Measurements from ENCODE around the gene PTPRT. TPM values are rescaled to one million over a fixed set of nuclear protein-coding genes. Genes with fewer than 3 reads are reported as not detected.

The PTPRT gene
- total RNA-seq, 1 experiment from 2014 or later: not detected

DNA sequence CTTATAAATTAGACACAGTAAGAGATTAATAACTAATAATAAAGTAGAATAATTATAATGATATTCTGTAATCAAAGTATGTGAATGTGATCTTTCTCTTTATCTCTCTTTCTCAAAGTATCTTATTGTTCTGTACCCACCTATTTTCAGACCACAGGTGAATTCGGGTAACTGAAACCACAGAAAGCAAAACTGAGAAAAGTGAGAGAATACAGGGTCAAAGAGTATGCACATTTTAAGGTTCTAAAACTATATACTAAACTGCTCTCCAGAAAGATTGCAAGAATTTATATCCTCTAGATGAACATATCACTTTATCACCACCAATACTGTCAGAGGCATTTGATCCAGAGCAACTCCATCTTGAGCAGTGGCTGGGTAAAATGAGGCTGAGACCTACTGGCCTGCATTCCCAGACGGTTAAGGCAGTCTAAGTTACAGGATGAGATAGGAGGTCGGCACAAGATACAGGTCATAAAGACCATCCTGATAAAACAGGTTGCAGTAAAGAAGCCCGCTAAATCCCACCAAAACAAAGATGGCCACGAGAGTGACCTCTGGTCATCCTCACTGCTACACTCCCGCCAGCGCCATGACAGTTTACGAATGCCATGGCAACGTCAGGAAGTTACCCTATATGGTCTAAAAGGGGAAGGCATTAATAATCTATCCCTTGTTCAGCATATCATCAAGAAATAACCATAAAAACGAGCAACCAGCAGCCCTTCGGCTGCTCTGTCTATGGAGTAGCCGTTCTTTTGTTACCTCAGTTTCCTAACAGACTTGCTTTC is 211.3 kb downstream of the PTPRT start:
- DNase-seq (ENCODE audit: low read depth): no peak

DNA sequence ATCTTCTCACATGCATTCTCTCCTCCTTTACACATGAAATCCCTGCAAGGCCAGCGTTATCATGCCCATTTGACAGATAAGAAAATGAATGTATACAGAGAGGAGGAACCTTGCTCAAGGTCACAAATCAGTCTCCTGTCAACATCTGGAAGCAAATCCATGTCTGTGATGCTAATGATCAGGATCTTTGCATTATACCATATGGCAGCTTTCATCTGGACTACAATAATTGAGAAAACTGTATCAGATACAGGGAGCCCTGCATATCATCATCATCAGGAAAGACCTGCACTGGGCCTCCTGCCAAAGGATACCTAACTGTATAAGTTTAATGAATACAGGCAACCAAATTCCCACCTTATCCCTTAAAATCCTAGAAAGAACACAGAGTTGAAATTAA is 213.7 kb downstream of the PTPRT start:
- no peak for DNase-seq (ENCODE audit: low read depth)

DNA sequence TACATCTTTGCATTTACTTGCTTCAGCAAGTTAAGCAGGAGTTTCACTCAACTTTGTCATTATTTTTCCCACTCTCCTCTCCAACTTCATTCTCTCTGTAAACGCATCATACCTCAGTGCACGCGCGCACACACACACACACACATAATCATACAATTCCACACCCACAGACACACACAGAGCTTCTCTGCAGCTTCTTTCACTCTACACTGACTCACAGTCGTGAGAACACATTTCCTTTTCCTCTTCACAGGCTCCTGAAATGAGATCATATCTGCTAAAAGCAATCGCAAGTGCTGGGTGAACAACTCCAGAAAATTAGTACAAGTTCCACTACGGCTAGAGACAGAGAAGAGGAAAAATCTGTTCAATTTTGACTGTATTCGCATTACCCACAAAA is 215.4 kb downstream of the PTPRT start:
- DNase-seq (ENCODE audit: low read depth): no peak

DNA sequence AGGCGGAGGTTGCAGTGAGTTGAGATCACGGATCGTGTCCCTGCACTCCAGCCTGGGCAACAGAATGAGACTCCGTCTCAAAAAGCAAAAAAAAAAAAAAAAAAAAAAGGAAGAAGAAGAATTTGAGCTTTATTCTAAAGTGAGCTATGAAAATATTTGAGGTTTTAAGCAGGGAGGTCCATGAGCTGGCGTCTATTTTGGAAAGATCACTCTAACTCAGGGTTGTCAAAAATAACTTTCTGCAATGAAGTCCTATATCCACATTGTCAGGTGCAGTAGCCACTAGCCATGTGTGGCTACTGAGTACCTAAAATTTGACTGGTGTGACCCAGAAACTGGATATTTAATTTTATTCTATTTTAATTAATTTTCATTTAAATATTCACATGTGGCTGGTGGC is 217.1 kb downstream of the PTPRT start:
- no peak for DNase-seq (ENCODE audit: low read depth)

DNA sequence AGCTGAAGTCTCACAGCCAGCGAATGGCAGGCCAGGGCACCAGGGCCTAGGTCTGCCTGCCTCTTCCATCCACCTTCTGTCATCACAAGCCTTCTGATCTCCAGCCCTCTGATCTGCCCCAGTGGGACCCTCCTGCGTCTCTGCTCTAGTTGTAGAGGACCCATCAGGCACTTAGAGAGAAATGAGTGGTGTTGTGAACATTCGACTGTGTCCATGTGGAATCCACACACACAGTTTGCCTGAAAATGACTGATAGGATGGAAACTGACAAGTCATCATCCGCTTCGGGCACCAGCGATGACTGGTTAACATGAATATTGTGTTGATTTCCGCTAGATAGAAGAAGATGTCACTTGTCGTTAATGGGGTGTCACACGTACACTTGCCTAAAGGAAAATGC is 221.0 kb downstream of the PTPRT start:
- DNase-seq (ENCODE audit: low read depth): no peak

DNA sequence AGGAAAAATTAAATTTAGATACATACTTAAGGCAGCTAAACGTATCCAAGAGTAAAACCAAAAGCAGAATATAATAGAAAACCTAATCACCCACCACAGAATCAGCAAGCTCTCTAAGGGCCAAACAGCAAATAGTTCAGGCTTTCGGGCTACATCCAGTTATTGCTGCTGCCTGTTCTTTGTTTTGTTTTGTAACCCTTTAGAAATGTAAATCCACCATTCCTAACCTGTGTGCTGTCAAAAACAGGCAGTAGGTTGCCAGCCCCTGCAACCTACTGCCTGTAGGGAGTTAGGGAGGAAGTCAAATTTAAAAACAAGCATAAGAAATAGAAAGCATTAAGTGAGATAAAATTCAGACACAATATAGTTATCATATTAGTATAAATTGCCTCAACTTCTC is 225.9 kb downstream of the PTPRT start:
- DNase-seq (ENCODE audit: low read depth): no peak

DNA sequence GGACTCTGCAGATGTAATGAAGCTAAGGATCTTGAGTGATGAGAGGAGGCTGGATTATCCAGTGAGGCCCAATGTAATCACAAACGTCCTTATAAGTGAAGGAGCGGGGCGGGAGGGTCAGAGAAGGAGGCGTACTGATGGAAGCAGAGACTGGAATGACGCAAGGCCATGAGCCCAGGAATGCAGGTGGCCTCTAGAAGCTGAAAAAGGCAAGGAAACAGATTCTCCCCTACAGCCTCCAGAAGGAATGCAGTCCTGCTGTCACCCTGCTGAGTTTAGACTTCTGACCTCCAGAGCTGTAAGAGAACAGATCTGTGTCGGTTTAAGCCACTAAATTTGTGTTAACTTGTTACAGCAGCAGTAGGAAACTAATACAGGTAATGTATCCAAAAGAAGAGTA is 227.9 kb downstream of the PTPRT start:
- no peak for DNase-seq (ENCODE audit: low read depth)

DNA sequence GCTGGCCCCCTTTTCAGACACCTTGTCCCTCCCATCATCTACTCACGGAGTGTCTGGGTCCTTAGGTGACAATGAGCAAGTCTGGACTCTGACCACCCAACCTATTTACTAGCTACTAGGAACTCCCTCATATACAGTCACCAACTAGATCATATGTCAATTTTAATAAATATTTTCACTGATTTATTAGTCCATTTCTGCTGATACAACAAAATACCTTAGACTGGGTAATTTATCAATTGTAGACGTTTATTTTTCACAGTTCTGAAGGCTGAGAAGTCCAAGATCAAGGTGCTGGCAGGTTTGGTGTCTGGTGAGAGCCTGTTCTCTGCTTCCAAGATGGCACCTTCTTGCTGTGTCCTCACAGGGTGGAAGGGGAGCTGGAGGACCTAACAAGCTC is 229.7 kb downstream of the PTPRT start:
- no peak for DNase-seq (ENCODE audit: low read depth)

DNA sequence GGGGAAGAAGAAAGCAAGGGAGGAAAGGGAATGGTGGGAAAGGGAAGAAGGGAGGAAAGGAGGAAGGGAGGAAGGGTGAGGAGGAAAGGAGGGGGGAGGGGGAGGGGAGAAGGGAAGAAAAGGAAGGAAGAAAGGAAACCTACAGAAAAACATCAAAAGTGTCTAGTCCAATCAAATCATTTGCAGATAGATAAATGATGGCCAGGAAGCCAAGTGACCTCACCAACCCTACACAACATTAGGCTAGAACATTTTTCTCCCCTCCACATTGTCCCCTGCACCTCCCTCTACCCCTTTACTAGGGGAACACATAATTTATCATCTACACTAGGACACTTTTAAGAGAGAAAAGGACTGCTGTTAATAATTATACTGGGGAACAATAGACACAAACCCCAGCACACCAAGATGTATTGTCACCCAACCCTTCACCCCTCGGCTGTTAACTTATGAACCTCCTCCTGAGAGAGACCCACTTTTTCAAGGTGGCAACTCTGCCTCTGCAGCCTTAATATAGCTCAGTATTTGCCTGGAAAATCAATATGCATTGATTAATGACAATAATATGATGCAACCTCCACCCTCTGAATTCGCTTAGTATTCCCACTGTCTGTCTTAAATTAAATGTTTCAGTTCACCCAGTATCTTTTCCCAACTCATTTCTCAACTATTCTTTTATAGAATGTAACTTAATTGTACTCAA is 231.2 kb downstream of the PTPRT start:
- DNase-seq (ENCODE audit: low read depth): no peak

DNA sequence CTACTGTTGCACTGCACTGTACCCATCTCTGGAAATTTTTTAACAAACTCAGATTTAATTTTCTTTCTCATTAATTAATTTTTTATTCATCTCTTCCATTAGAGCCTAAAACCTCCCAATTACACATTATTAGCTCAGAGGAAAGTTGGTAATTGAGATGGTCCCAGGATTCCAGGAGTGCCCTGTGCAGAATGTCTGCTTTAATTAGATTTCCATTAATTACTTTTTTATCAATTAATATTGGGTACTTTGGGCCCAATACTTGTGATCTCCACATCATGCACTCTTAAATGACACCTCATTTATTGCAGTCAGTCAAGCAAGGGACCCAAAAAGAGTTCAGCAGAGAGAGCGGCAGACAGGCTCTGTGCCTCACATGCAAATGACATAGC is 232.0 kb downstream of the PTPRT start:
- no peak for DNase-seq (ENCODE audit: low read depth)

DNA sequence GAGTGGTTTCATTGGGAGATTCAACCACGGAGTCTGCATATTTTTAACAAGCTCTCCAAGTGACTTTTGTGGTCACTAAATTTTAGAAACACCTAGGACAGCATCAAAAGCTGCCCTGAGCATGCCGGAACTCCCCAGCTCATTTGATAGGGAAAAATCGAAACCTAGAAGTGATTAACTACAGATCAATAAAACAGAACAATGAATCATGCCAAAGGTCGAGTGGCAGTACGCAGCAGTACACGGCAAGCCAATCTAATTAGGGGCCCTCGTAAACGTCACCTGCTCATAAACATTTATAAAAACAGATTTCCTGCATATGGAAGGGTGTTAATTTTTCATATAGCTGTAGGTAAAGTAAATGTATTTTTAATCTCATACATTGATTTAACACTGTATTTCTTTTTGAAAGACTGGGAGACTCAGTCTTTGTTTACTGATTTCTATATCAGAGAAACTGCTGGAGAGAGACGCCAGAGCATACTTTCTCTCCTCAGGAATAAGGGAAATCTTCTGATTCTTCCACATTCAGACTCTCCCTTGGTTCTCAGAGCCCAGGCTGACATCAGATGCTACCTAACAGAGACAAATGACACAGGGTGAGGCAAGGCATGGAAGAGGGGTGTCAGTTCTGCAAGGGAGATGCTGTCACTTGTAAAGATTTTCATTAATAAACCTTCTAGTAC is 232.5 kb downstream of the PTPRT start:
- DNase-seq (ENCODE audit: low read depth): no peak

DNA sequence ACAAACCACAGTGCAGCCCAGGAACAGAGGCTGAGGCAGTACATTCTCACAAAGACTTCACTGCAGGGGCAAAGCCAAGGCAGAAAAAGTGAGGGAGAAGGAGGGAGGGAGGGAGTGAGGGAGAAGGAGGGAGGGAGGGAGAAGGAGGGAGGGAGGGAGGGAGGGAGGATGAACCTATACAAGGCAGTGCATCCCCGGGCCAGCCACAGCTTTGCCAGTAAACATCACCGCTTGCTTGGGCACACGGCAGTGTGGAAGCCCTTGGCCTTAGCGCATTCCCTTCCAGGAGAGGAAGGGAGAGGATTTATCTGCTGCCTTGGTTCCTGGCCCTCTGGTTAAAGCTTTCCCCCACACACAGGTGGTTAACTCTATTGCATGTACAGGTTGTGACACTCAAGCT is 234.0 kb downstream of the PTPRT start:
- no peak for DNase-seq (ENCODE audit: low read depth)

DNA sequence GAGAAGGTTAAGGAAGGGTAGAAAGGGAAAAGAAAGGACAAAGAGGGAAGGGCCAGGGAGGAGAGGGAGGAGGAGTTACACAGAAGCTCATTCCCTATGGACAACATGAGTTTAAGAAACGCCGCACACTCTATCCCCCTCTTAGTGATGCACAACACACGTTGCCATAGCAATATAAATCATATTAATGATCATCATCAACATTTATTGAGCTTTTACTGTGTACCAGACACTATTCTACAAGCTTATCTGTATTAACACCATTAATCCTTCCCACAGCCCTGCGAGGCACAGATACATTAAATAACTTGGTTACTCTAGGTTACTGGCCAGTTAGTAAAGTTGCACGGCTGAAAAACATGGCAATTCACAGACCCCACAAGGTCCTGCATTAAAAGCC is 234.8 kb downstream of the PTPRT start:
- DNase-seq (ENCODE audit: low read depth): no peak

DNA sequence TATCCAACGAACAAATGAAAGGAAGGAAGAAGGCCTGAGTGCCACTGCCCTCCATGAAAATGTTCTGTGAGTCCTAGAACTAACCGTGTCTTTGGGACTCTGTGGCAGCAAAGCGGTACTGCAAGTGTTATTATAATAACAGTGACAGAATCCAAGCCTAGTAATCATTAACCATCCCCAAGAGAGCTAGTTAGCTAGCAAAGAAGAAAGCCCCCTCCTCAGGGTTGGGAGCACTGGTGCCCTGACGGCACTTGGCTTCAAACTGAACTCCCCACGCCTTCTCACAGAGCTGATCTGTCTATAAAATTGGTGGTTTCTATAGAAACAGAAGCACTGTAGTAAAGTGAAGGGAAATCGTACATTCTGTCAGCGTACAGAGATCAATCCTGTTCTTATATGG is 239.8 kb downstream of the PTPRT start:
- no peak for DNase-seq (ENCODE audit: low read depth)

DNA sequence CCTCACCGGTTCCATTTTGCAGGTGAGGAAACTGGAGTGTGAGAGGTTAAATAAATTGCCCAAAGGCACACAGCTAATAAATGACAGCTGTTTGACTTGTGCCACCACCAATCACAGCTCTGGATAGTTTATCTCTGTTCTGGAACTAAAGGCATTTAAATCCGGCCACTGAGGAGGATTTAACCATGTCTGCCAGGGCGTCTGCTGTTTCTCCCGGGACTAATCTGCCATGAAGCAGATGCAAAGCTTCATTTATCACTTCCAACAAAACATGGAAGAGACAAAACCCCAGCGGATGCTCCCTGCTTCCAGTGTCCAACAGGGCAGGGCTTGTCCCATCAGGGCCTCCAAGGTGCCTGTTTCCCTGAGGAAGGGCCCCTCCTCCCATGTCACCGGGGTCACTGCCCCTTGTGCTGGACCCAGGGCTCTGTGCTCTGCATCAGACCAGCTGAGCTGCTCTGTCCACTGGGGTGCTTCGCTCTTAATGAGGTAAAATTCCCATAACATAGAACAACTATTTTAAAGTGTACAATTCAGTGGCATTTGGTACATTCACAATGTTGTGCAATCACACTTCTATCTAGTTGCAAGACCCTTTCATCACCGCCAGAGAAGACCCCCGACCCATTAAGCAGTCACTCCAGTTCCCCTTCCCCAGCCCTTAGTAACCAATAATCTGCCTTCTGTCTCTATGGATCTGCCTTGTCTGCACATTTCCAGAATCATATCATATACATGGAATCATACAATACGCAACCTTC is 244.3 kb downstream of the PTPRT start:
- DNase-seq (ENCODE audit: low read depth): no peak

DNA sequence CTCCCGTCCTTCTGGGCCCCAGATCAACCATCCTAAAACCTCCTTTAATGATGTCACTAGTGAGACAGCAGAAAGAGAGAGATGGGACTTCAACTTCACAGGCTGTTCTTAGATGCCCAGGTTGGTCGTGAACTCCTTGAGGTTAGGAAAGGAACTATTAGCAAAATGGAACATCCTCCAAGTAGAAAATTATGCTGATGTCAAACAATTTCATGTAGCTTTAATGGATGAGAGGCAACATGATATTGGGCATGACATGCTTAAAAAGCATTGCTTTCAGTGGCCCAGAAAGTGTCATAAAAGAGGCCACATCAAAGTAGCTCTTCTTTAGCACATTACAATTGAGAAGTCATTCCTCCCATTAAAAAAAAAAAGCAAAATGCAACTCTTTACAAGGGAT is 248.1 kb downstream of the PTPRT start:
- DNase-seq (ENCODE audit: low read depth): no peak

DNA sequence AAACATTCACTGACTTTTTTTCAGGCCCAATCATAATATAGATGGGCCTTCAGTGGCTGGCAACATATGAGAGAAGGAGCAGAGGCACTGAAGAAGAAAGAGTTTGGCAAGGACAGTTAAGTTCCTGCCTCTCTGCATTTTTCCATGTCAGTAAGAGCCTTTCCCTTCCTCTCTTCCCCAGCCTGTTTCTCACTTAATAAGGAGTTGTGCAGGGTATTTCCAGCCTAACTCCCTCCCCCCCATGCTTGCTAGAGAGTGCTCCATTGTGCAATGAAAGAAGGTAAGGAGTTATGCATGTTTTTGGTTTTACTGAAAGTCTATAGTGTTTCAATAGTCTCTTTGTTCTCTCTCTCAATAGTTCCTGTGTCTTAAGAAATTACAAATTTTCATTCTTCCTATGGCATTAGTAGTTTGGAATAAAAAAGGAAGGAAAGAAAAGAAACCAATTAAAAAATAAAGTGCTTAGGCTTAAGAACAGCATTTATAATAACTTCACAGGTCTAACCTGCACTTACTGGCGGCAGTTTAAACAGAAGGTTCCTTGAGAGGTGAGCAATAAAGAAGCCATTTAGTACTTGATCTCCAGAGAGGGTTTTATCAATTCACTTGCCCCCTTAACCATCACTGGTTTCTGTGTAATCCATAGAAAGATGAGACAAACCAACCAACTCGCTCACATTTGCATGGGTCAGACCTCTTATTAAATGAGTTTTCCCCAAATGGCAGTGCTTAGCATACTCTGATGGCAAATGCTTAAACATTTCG is 251.1 kb downstream of the PTPRT start:
- DNase-seq (ENCODE audit: low read depth): no peak

DNA sequence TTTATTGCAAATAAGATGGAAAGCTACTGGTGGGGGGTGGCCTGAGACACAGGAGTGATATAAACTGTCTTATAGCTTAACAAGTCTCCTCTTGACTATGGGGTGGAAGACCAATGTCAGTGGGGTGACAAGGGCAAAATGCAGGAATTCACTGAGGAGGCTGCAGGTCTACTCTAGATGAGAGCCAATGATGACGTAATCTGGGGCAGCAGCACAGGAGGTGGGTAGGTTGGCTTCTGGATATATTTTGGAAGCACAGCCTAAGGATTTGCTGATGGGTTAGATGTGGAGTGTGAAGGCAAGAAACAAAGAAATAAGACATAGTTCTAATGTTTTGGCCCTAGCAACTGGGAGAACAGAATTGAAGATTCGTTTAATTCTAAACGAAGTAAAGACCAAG is 253.2 kb downstream of the PTPRT start:
- no peak for DNase-seq (ENCODE audit: low read depth)

DNA sequence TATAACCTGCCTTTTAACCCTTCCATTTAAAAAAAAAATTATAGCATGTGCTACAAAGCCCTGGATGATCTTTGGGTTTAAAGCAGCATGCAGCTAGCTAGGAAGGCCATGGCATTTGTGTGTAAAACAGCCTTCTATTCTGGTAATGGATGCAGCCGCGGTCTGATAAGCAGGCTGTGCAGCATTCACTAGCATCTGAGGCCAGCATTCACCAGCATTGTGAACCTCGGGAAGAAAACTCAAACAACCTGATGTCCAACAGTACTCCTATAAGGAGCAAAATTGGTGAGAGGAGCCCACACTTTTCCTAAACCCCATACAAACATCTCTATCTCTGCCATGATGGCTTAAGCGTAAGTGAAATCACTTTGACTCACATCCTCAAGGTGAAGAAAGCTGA is 265.5 kb downstream of the PTPRT start:
- DNase-seq (ENCODE audit: low read depth): no peak

DNA sequence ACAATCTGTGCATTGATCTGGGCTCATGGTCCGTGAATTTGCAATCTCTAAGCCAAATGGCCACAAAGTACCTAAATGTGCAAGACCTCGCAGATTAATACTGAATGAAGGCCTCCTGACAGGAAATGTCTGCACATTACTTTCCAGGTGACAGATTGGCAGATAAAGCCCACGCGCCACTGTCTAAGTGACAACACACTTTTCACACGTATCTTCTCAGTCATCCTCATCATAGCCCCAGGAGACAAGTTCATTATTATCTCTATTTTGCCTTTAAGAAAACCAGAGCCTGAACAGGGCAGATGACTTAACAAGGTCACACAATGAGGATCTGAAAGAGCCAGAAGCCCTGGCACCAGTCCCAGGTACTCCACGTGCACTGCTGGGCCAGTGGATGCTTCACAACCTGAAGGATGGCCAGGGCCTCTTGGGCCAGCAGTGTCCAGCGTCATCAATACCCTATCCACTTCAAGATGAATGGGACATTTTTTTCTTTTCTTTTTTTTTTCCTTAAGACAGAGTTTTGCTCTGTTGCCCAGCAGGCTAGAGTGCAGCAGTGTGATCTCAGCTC is 266.3 kb downstream of the PTPRT start:
- DNase-seq (ENCODE audit: low read depth): no peak

DNA sequence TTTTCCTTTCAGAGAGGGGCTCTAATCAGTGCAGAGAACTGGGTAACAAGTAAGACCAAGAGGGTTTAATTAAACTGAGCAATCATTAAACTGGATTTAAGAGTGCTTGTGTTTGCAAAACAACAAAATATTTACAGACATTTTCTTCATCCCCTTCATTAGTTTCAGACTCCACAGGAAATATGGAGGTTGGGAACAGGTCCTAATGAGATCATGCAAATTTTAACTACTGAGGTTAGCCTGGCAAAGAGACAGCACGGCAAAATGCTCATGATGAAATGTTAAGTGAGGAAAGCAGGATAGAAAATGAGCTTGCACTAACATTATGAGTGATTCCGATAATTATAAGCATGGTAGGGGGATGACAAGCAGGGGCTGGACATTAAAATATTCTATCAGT is 268.9 kb downstream of the PTPRT start:
- no peak for DNase-seq (ENCODE audit: low read depth)

All from LHCN-M2 (cell line).